NOMO-1 treated with DMSO at 0.1 percent for 48 hours (cell line): Measurements from ENCODE around the gene ZNF385B.

Source experiments
- DNase-seq: peaks from one replicate; lab custom pipeline; 2025; ENCODE audit not compliant: unreplicated experiment; lab: John Stamatoyannopoulos, UW

ZNF385B gene

DNA sequence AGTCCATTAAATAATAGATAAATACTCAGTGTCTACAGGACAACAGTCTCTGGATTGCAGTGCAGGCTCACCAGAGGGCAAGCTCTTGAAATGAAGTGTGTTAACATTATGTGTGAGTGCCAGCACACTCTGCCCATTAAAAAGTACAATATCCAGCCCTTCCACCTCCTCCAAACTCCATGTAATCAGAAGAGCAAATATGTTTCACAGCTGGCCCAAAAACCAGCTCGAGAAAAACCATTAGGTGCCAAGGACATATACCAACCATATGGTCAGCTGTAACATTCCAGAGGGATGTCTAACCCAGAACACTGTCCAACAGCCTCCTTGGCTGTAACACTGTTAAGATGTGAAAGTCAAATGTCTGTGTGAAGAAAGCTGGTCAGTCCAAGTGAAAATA lies 112.2 kb downstream of the ZNF385B start:
- DNase-seq = no peak

DNA sequence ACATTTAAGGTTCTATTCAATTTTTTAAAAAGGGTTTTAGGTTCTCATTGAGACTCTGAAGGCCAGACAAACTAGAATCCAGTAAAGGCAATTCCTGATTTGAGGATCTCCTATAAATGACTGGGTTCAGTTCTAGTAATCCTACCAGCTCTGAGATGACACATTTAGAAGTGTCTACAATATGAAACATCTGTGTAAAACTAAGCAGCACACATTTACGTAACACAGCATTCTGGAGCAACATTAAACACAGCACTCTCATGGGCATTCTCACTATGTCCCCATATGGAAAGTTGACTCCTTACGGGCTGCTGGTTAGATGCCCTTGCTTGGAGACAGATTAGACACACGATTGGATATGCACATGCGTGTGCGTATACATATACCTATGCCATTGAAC lies 114.4 kb downstream of the ZNF385B start:
- no peak for DNase-seq

DNA sequence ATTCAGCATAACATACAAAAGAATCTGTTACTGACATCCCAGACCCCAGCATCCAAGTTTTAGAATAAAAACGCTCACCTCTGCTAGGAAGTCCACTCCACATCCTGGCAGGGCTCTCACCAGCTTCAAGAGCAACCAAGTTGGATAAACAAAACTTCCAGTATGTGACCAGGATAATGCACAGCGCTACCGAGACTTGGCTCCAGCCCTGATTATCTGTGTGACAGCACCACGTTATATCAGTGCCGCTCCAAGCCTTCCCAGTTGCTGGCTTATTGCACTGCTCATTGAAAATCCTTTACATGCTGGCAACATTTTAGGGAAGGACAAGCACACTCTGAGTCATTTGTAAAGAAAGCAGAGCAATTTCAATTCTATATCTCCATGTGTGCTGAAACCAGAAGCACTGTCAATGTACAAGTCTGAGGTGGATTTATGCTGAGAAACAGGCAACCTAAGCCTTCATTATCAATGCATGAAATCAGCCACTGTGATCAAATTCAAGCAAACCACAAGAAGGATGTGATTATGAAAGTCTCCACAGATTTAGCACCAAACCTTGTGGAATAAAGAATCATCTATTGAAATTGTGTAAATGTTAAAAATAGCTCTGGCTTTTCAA lies 115.7 kb downstream of the ZNF385B start:
- DNase-seq = no peak

DNA sequence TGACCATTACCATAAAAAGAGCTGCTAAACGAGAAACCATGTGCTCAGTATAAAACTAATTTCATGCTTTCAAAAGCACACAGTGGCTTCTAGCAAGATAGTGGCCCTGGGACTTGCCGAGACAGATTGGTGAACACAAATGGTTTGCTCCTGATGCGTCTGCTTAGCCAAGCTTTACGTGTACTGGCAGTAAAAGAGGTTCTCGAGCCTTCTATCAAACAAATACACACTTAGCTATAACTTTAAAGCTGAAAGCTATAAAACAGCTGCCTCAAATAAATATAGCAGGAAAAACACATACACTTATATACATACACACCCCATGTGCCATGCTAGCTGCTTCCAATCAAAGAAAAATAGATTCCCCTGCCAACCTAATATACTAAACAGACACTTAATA lies 117.0 kb downstream of the ZNF385B start:
- no peak for DNase-seq

- DNase-seq = no peak
These were observed 120.1 kb downstream of the ZNF385B start for GRCh38 chr2:179741317-179741716.

- DNase-seq = no peak
These were observed 131.4 kb downstream of the ZNF385B start for GRCh38 chr2:179729966-179730365.

DNA sequence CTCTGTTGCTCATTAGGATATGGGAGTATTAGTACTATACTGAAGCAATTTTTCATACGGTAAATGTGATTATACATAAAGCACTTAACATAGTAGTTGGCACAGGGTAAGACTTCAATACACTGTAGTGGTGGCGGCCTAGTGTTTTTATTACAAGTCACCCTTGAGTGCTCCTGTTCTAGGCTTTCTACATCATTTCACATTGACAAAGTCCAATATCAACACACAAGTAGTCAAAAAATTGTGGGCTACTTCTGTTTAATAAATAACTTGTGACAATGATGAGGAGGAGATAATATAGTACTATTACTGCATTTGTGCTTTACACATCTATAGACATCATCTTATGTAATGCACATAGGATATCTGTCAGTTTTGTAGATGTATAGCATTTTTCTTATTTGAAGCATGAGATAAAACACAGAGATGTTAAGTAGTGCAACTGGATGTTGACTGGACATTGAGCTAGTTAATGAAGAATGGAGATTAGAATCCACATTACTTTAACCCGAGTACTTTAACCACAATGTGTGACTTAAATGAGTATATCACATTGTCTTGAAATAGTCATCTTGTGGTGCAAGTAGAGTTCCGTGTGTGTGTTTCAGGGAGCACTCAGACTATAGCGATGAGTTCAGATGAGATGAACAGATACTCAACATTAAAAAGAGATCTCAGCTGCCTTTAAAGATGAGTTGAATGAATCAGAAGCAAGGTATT lies 134.8 kb downstream of the ZNF385B start:
- no peak for DNase-seq

- DNase-seq = no peak
These were observed 137.0 kb downstream of the ZNF385B start for GRCh38 chr2:179724403-179724802.

DNA sequence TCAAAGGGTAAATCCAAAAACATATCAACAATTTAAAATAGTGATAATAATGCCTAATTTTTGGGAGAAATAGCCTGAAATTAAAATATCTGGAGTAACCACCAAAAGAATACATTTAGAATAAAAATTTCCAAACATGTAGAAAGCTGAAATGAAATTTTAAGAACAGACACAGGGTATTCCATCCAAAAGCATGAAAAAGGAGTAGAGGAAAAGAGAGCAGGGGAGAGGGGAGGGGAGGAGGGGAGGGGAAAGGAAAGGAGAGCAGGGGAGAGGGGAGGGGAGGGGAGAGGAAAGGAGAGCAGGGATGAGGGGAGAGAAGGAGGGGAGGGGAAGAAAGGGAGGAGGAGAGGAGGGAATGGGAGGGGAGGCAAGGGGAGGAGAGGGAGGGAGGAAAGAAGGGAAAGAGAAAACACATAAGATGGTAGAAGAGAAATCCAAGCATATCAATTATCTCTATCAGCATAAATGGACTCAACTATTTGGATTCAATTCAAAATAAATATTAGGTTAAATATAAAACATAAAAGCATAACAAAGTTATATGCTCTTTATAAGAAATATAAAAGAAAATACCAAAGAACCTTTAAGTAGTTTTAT lies 141.1 kb downstream of the ZNF385B start:
- no peak for DNase-seq

DNA sequence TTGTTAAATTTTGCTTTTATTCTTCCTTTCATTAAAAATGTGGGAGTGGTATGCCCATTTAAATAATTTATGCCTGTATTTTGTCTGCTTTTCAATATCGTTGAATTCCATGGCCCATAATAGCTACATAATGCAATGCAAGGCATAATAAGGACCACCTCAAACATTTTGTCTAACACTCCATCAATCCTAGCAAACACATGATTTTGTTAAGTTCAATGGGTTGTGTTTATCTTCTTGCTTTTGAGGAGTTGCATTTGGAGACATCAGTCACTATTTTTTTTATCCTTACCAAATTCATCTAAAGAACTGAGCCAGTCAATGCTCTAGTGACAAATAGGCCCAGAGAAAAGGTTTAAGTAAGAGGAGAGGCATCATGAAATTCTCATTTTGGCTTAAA lies 145.5 kb downstream of the ZNF385B start:
- DNase-seq = no peak

- no peak for DNase-seq
These were observed 146.2 kb downstream of the ZNF385B start for GRCh38 chr2:179715196-179715595.

GRCh38 chr2:179712825-179713224 lies 148.6 kb downstream of the ZNF385B start:
- no peak for DNase-seq

GRCh38 chr2:179711375-179711774 lies 150.0 kb downstream of the ZNF385B start:
- DNase-seq = no peak

DNA sequence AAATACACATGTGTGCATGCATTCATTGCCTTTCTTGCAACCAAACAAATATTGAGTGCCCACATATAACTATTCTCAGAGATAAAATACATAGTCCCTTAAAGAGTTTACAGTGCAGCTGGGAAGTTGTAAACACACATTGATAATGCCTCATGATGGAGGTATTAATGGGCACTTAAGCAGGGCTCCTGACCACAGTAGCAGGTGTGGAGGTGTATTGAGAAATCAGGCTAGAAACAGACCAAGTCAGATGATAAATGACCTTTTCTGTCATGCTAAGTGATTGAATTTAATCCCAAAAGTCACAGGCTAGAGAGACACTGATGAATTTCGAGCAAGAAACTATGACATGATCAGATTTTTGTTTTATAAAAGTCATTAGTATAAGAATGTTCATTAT lies 157.7 kb downstream of the ZNF385B start:
- DNase-seq = no peak

DNA sequence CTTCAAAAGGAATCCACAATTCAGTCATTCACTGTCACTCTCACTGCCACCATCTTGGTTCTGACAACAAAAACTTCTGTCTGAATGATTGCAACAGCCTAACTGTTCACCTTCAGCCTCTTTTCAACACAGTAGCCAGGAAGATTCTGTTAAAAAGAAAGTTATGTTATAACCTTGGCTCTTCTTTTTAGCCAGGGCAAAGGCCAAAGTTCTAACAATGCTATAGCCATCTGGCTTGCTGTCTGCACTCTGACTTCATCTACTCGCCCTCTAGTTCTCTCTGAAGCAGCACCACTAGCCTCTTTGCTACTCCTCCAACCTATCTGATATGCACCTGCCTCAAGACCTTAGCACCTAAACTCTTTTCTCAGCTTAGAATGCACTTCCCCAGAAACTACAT lies 158.5 kb downstream of the ZNF385B start:
- DNase-seq = no peak

DNA sequence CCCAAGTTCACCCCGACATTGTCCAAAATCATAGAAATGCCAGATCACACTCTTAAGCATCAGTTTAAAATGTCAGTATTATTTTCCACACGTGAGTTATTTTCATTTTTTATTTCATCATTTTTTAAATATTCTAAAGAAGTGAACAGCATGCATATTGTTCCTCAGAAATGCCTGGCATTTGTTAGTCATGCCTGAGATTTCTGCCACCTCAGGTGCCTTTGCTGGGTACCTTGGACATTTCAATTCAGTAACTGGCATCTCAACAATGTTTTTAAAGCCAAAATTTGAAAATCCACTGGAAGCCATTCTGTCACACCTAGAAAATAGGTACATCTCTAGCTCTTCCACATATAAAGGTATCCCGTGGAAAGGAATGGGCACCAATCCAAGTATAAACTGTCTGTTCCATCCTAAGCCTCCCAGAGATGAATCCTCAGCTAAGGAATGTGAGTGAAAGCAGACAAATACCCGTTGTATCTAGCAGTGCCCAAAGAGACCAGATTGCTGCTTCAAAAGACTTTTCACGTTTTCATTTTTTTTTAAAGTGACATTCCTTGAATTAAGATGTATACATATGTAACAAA lies 159.8 kb downstream of the ZNF385B start:
- no peak for DNase-seq

GRCh38 chr2:179695486-179695885 lies 165.9 kb downstream of the ZNF385B start:
- no peak for DNase-seq

DNA sequence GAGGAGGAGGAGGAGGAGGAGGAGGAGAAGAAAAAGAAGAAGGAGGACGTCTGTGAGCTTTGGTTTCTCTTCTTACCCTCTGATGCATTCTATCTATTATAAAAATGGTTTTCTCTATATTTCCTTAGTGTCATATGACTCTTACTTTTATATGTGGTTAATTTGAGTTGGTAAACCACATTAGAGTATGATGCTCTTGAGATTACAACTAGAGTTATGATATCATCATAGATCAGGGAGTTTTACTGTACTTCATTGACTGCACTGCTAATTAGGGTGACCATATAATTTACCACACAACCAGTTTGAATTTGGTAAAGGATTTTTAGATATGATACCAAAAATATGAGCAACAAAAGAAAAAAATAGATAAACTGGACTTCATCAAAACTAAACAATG lies 166.4 kb downstream of the ZNF385B start:
- no peak for DNase-seq

GRCh38 chr2:179692610-179693009 lies 168.8 kb downstream of the ZNF385B start:
- no peak for DNase-seq

- DNase-seq = no peak
These were observed 169.4 kb downstream of the ZNF385B start for GRCh38 chr2:179692043-179692442.

GRCh38 chr2:179691235-179691634 lies 170.2 kb downstream of the ZNF385B start:
- DNase-seq = no peak

GRCh38 chr2:179686718-179687342 lies 174.6 kb downstream of the ZNF385B start:
- no peak for DNase-seq
